ENCODE measurements around the gene ZNF160. TPM values are rescaled to one million over a fixed set of nuclear protein-coding genes. Genes with fewer than 3 reads are reported as not detected.

Gene ZNF160
- total and polyA plus RNA-seq, 2 of the 8 experiments (the other 6 are each of a cell fraction or from before 2014, with no cell fraction given): 15.8 to 31.2 TPM

- Histone ChIP-seq H3K23me2 (ENCODE audit: low read depth, low read length) (peaks cover 13% of the 10 kb centered on the region), H3K9ac (replicated peaks in 1 of 4; ENCODE audit: extremely low read depth in 1 of 4, low read depth in 3 of 4, low read length in 3 of 4) (peak overlapping the region in 3 of 4 experiments; percentile 75 to 82 (median 81); a peak in 5 of 7 replicates), H4K5ac (ENCODE audit: insufficient read length, low read depth, low read length) (no peak overlapping the region), H3K79me2 (ENCODE audit: control insufficient read depth in 1 of 2, insufficient read depth in 2 of 2, low read length in 2 of 2) (peaks cover 3 to 36% of the 10 kb centered on the region in 2 experiments; a peak in 3 of 4 replicates), H3K23ac (ENCODE audit: insufficient read length) (no peak overlapping the region), H2BK5ac (ENCODE audit: low read depth, low read length) (no peak overlapping the region), H4K20me1 (replicated peaks in 1 of 2; ENCODE audit: control insufficient read depth in 1 of 2, insufficient read depth in 2 of 2, low read length in 2 of 2) (peaks cover 2 to 4% of the 10 kb centered on the region in 2 experiments), H3K27me3 (replicated peaks in 1 of 4; ENCODE audit: control insufficient read depth in 3 of 4, extremely low read depth in 1 of 4, insufficient read depth in 3 of 4, low read length in 3 of 4) (no peaks in the 10 kb centered on the region; a peak in 1 of 7 replicates), H3K14ac (ENCODE audit: insufficient read length) (no peak overlapping the region), H2BK12ac (ENCODE audit: low read depth, low read length) (no peak overlapping the region), H3K4me3 (ENCODE audit: extremely low read depth in 1 of 4, insufficient read depth in 2 of 4, low read depth in 3 of 4, low read length in 4 of 4) (peak overlapping the region; percentile 86 to 99 (median 98)), H3K4me2 (ENCODE audit: insufficient read depth in 1 of 2, low read depth in 2 of 2, low read length in 2 of 2) (peak overlapping the region; percentile 77 to 99), H2BK15ac (ENCODE audit: low read length) (no peak overlapping the region), H4K91ac (replicated peaks; ENCODE audit: insufficient read length, low read length) (no peak overlapping the region), H2BK20ac (ENCODE audit: low read length) (no peak overlapping the region), H3K27ac (ENCODE audit: low read depth, low read length) (0 out of 2 replicates have a peak overlapping the region, but pooled peaks have one; percentile 5), H3K4me1 (replicated peaks in 1 of 4; ENCODE audit: control insufficient read depth in 3 of 4, insufficient read depth in 4 of 4, low read length in 3 of 4) (peaks cover 0 to 8% (median 2%) of the 10 kb centered on the region in 4 experiments; a peak in 2 of 7 replicates), H3K18ac (ENCODE audit: extremely low read depth, low read length) (no peak overlapping the region), H3K56ac (replicated peaks; ENCODE audit: insufficient read length, low read depth, low read length) (no peak overlapping the region), H4K8ac (ENCODE audit: extremely low read depth, insufficient read depth, low read length) (no peak overlapping the region), H2AFZ (ENCODE audit: low read length) (no peak overlapping the region), H2BK120ac (replicated peaks; ENCODE audit: low read depth, low read length) (no peak overlapping the region), H2AK5ac (ENCODE audit: low read depth, low read length) (no peak overlapping the region), H3K79me1 (ENCODE audit: low read depth, low read length) (peaks cover 8% of the 10 kb centered on the region), H3K4ac (replicated peaks; ENCODE audit: insufficient read length, low read depth, low read length) (no peak overlapping the region), H3K9me3 (ENCODE audit: insufficient read depth in 2 of 2, low read depth in 1 of 2, low read length in 1 of 2) (no peaks in the 10 kb centered on the region), H3K36me3 (ENCODE audit: control insufficient read depth in 2 of 4, insufficient read depth in 4 of 4, low read length in 3 of 4) (no peaks in the 10 kb centered on the region)
- FAIRE-seq (no peak), DNase-seq (ENCODE audit: low read depth in 1 of 2, low spot score in 2 of 2) (no peak)
- POLR2A ChIA-PET (ENCODE audit: partially characterized antibody): interaction anchor here (0.6 to 1.6 kb wide), 4 partner anchors 11 to 912 kb away, joined by 3 to 4 read pairs (median 3); no protein-coding TSS in a partner anchor
- CTCF ChIA-PET (ENCODE audit: partially characterized antibody): interaction anchor here (1.7 kb wide), 1 partner anchor 11 kb away, joined by 8 read pairs; no protein-coding TSS in a partner anchor
- WGBS, 2 experiments (ENCODE audit: extremely low coverage in 1 of 2, insufficient coverage in 1 of 2, insufficient read length in 1 of 2, insufficient replicate concordance in 2 of 2, low coverage in 1 of 2, low lambda C conversion rate in 2 of 2, missing lambda C conversion rate in 1 of 2): 51% methylated on average over 10 of the region's 10 CpGs; no CpG with 5 or more reads in 1 of the 2 experiments
- no peak for TF ChIP-seq NANOG (IDR thresholded peaks at IDR 0.05; ENCODE audit: insufficient read depth, low read depth, low read length, poor library complexity, severe bottlenecking)
- no peak for TF ChIP-seq RBBP5 (IDR thresholded peaks at IDR 0.05; ENCODE audit: borderline replicate concordance, low read depth, low read length)
- TF ChIP-seq ZNF274 (IDR thresholded peaks at IDR 0.05; ENCODE audit: borderline replicate concordance, extremely low read depth, low read length): no peak
- no peak for TF ChIP-seq ASH2L (IDR thresholded peaks at IDR 0.05; ENCODE audit: low read length)
- TF ChIP-seq KDM4A (IDR thresholded peaks at IDR 0.05; ENCODE audit: low read depth, low read length, severe bottlenecking): no peak
- no peak for TF ChIP-seq TAF1 (IDR thresholded peaks at IDR 0.05; ENCODE audit: low read depth, low read length)
- TF ChIP-seq ATF3 (IDR thresholded peaks at IDR 0.05; ENCODE audit: insufficient read depth, low read depth, low read length): no peak
- no peak for TF ChIP-seq POLR2AphosphoS5 (IDR thresholded peaks at IDR 0.05; ENCODE audit: low read depth, low read length)
- no peak for TF ChIP-seq JUND (IDR thresholded peaks at IDR 0.05; ENCODE audit: low read length)
- TF ChIP-seq SRF (IDR thresholded peaks at IDR 0.05; ENCODE audit: low read depth, low read length): no peak
- no peak for TF ChIP-seq TEAD4 (IDR thresholded peaks at IDR 0.05; ENCODE audit: low read depth, low read length)
- no peak for TF ChIP-seq SAP30 (IDR thresholded peaks at IDR 0.05; ENCODE audit: insufficient read depth, insufficient replicate concordance, low read length)
These were observed 941 bp downstream of the ZNF160 start for GRCh38 chr19:53102206-53102755.

Measured in H1 (cell line).